ENCODE results near the gene SLC12A5. TPM values are rescaled to one million over a fixed set of nuclear protein-coding genes. Genes with fewer than 3 reads are reported as not detected.
"Not testable (repeated sequence)": the region's sequence is repeated elsewhere in the genome, so short reads cannot be mapped to it uniquely, and the experiment has no call there.

SLC12A5 gene
- total RNA-seq: not detected in 2 replicates

- Histone ChIP-seq H3K4me3 (ENCODE audit: low read depth, low read length) (no peak within 1 kb of the TSS), H3K27me3 (ENCODE audit: control insufficient read depth, insufficient read depth, low read length) (peaks cover 51% of the 10 kb centered on the region)
- no peak for FAIRE-seq
Observed at GRCh38 chr20:46028772-46029371, at the start of gene SLC12A5. Gene SLC12A5, plus strand, starts transcription at chr20:46029215. Its CDS starts 130 bp downstream, at chr20:46029345.

DNA sequence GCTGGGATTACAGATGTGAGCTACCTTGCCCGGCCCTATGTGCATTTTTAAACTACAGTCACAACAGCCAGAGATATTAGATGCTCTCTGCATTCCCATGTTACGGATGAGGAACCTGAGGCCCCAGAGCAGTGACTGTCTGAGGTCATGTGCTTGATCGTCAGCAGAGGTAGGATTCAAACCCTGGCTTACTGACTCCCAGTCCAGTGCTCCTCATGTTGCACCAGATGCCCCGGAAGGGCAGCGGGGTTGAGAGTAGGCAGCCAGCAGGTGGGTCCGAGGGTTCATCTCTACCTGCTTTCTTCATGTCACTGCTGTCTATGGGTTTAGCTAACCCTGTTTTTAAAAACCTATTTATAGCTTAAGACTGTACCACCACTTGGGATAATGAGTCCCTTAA, 47.8 kb upstream of the SLC12A5 start:
- Histone ChIP-seq H3K4me3 (ENCODE audit: low read depth, low read length) (no peak overlapping the region), H3K27me3 (ENCODE audit: control insufficient read depth, insufficient read depth, low read length) (peaks cover 1% of the 10 kb centered on the region), H3K36me3 (ENCODE audit: control insufficient read depth, insufficient read depth, low read length) (no peaks in the 10 kb centered on the region)
- TF ChIP-seq, protein P1, sequence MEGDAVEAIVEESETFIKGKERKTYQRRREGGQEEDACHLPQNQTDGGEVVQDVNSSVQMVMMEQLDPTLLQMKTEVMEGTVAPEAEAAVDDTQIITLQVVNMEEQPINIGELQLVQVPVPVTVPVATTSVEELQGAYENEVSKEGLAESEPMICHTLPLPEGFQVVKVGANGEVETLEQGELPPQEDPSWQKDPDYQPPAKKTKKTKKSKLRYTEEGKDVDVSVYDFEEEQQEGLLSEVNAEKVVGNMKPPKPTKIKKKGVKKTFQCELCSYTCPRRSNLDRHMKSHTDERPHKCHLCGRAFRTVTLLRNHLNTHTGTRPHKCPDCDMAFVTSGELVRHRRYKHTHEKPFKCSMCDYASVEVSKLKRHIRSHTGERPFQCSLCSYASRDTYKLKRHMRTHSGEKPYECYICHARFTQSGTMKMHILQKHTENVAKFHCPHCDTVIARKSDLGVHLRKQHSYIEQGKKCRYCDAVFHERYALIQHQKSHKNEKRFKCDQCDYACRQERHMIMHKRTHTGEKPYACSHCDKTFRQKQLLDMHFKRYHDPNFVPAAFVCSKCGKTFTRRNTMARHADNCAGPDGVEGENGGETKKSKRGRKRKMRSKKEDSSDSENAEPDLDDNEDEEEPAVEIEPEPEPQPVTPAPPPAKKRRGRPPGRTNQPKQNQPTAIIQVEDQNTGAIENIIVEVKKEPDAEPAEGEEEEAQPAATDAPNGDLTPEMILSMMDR (IDR thresholded peaks at IDR 0.05; ENCODE audit: insufficient read depth, low read length, severe bottlenecking): no peak
- DNase-seq (ENCODE audit: low read depth) (no peak), FAIRE-seq (no peak)

More at GRCh38 chr20:46028772-46029371, at the start of gene SLC12A5:
- H3K36me3 ChIP-seq (ENCODE audit: control insufficient read depth, insufficient read depth, low read length): no peaks in the 10 kb centered on the region
- TF ChIP-seq, protein P1 (IDR thresholded peaks at IDR 0.05; ENCODE audit: insufficient read depth, low read length, severe bottlenecking): no peak
- DNase-seq (ENCODE audit: low read depth): no peak

- H3K4me3 ChIP-seq (ENCODE audit: low read depth, low read length): no peak overlapping the region
- TF ChIP-seq, protein P1 (IDR thresholded peaks at IDR 0.05; ENCODE audit: insufficient read depth, low read length, severe bottlenecking): no peak
- no peak for FAIRE-seq
Observed at GRCh38 chr20:45983279-45983743, 45.7 kb upstream of the SLC12A5 start.

GRCh38 chr20:45985573-45985972, 43.4 kb upstream of the SLC12A5 start:
- H3K27me3 ChIP-seq (ENCODE audit: control insufficient read depth, insufficient read depth, low read length): peaks cover 1% of the 10 kb centered on the region
- no peaks in the 10 kb centered on the region for H3K36me3 ChIP-seq (ENCODE audit: control insufficient read depth, insufficient read depth, low read length)
- TF ChIP-seq, protein P1 (IDR thresholded peaks at IDR 0.05; ENCODE audit: insufficient read depth, low read length, severe bottlenecking): peak; percentile 14
- FAIRE-seq: no peak
- DNase-seq (ENCODE audit: low read depth): no peak
- no peak overlapping the region for H3K4me3 ChIP-seq (ENCODE audit: low read depth, low read length)

More at GRCh38 chr20:45983279-45983743, 45.7 kb upstream of the SLC12A5 start:
- DNase-seq (ENCODE audit: low read depth): no peak
- H3K36me3 ChIP-seq (ENCODE audit: control insufficient read depth, insufficient read depth, low read length): no peaks in the 10 kb centered on the region
- H3K27me3 ChIP-seq (ENCODE audit: control insufficient read depth, insufficient read depth, low read length): peaks cover 1% of the 10 kb centered on the region

GRCh38 chr20:45987108-45987780, 41.8 kb upstream of the SLC12A5 start:
- no peaks in the 10 kb centered on the region for H3K36me3 ChIP-seq (ENCODE audit: control insufficient read depth, insufficient read depth, low read length)
- H3K27me3 ChIP-seq (ENCODE audit: control insufficient read depth, insufficient read depth, low read length): peaks cover 1% of the 10 kb centered on the region
- no peak overlapping the region for H3K4me3 ChIP-seq (ENCODE audit: low read depth, low read length)
- FAIRE-seq (no peak), DNase-seq (ENCODE audit: low read depth) (peak; percentile 44)
- TF ChIP-seq, protein P1 (IDR thresholded peaks at IDR 0.05; ENCODE audit: insufficient read depth, low read length, severe bottlenecking): peak; percentile 97

- H3K4me3 ChIP-seq (ENCODE audit: low read depth, low read length); H3K36me3 ChIP-seq (ENCODE audit: control insufficient read depth, insufficient read depth, low read length); H3K27me3 ChIP-seq (ENCODE audit: control insufficient read depth, insufficient read depth, low read length); DNase-seq (ENCODE audit: low read depth); FAIRE-seq: not testable (repeated sequence)
Observed at GRCh38 chr20:45988830-45989229, 40.2 kb upstream of the SLC12A5 start.

Measured in bronchial epithelial cell (primary cell).